SK-N-MC (cell line): Measurements from ENCODE around the gene POLR3E.

ENCODE experiments used
- DNase-seq: peaks from one replicate; pipeline ENCODE4 v3.0.0-alpha.2; 2011; ENCODE audit warnings: low read depth, low spot score
- H3K27ac ChIP-seq: fragments of 200-600 bp; sonication (generic); 2 replicates; pipeline ENCODE4 v1.5.1; 2016; ENCODE audit warnings: mixed run types
- H3K36me3 ChIP-seq: fragments of 200-600 bp; sonication (generic); 2 replicates; pipeline ENCODE4 v1.6.1; 2017; ENCODE audit warnings: antibody characterized with exemption, low read length, mixed read lengths; ENCODE audit not compliant: insufficient read depth
- H3K4me3 ChIP-seq: fragments of 200-600 bp; sonication (generic); 2 replicates; pipeline ENCODE4 v1.5.1; 2016
- H3K9ac ChIP-seq: fragments of 200-600 bp; sonication (generic); 2 replicates; pipeline ENCODE4 v1.8.0; 2017; ENCODE audit warnings: mixed run types, mixed read lengths; ENCODE audit not compliant: insufficient read length
- H3K9me3 ChIP-seq: fragments of 200-600 bp; sonication (generic); 2 replicates; pipeline ENCODE4 v1.6.1; 2017; ENCODE audit warnings: low read depth, mild to moderate bottlenecking, antibody characterized with exemption, low read length, moderate library complexity, mixed read lengths
- EZH2 ChIP-seq: fragments of 200-600 bp; sonication (generic); IDR thresholded peaks from one replicate; pipeline ENCODE4 v1.6.1; 2017; ENCODE audit warnings: antibody characterized with exemption
- FOXP2 ChIP-seq: optimal IDR thresholded peaks from 2 replicates; pipeline ENCODE3; 2011; ENCODE audit warnings: mild to moderate bottlenecking, moderate library complexity; ENCODE audit not compliant: insufficient read depth; ENCODE audit errors: extremely low read length, control extremely low read depth
- POLR2AphosphoS5 ChIP-seq: IDR thresholded peaks from 2 replicates; pipeline ENCODE4 v1.6.1; 2012; ENCODE audit warnings: mild to moderate bottlenecking, low read depth, low read length, borderline replicate concordance

POLR3E gene

GRCh38 chr16:22373662-22374310 lies 76.6 kb downstream of the POLR3E start:
- Histone ChIP-seq H3K9me3 (no peaks in the 10 kb centered on the region), H3K36me3 (no peaks in the 10 kb centered on the region), H3K27ac (no peak overlapping the region; the same call in 1 of the 2 replicates), H3K4me3 (peak overlapping the region; percentile 90), H3K9ac (peak overlapping the region; percentile 86)
- no peak for DNase-seq
- TF ChIP-seq FOXP2 (no peak), EZH2 (no peak), POLR2AphosphoS5 (no peak)

- TF ChIP-seq EZH2: no peak
- peak; percentile 75; the same call in 1 of the 2 replicates for TF ChIP-seq POLR2AphosphoS5
- Histone ChIP-seq H3K36me3 (no peaks in the 10 kb centered on the region), H3K4me3 (peak within 1 kb of the TSS; percentile 90), H3K27ac (no peak within 1 kb of the TSS; the same call in 1 of the 2 replicates), H3K9me3 (no peaks in the 10 kb centered on the region), H3K9ac (peak within 1 kb of the TSS; percentile 86)
- peak; percentile 72 for DNase-seq
Measured at GRCh38 chr16:22374311-22375116, 77.3 kb downstream of the POLR3E start, which contains the start of gene CDR2. TSS of gene CDR2 (minus strand) at chr16:22374619. CDS start at chr16:22374309, 310 bp downstream.

DNA sequence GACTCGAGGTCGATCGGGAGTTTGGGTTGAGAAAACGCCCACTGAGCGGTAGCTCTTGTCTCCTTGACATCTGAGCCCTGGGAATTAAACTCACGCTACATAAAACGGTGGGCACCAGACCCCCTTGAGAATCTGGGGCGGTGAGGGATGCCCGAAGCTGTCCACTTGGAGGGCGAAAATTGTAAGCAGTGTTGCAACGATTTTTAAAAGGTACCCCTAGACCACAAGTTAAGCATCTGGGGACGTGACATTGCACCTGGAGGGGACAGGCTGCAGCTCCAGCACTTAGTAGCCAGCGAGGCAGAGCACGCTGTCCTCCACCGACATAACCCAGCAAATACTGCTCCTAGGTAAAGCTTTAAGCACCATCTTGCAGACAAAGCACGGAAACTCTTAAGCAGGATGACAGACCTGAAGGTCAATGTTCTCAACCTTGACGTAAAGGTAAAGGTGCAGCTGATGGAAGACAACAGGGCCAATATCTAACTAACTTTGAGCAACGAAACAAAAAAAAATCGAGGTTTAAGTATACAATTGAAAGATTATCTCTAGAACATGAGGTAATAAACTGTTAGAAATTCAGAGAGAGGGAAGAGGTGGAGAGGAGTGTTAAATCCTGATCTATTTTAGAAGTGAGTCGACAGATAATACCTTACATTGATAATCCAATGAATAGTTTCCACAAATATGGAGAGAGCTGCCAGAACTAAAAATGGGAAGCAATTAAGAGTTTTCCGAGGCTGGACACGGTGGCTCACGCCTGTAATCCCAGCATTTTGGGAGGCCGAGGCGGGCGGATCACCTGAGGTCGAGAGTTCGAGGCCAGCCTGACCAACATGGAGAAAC lies 78.1 kb downstream of the POLR3E start:
- Histone ChIP-seq H3K27ac (no peak overlapping the region), H3K4me3 (peak overlapping the region; percentile 90), H3K36me3 (no peaks in the 10 kb centered on the region), H3K9me3 (no peaks in the 10 kb centered on the region), H3K9ac (peak overlapping the region; percentile 66)
- DNase-seq: no peak
- TF ChIP-seq EZH2 (no peak), POLR2AphosphoS5 (no peak), FOXP2 (no peak)

DNA sequence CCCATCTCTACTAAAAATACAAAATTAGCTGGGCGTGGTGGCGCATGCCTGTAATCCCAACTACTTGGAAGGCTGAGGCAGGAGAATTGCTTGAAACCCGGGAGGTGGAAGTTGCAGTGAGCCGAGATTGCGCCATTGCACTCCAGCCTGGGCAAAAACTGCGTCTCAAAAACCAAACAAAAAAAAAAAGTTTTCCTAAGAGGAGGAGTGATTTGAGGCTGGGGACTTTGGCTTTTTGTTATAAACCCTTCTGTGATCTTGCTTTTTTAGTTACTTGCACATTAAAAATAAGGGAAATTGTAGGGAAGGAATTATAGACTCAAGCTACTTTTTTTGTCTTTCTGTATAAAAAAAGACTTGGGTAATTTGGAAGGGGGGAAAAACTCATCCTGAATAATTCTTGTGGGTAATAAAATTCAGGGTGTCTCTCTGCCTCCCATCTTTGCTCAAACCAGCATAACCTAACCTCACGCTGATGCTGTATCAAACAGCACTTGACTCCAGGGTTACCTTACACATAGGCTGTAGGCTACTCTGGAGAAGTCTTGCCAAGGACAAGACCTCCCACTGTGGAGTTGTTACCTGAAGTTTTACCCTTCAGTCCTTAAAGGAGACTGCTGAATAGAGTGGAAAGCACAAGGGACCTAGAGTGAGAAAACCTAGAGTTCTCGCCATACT lies 78.9 kb downstream of the POLR3E start:
- H3K9ac ChIP-seq: no peak overlapping the region
- H3K4me3 ChIP-seq: no peak overlapping the region
- no peaks in the 10 kb centered on the region for H3K9me3 ChIP-seq
- no peak for TF ChIP-seq POLR2AphosphoS5
- DNase-seq: no peak
- no peaks in the 10 kb centered on the region for H3K36me3 ChIP-seq
- H3K27ac ChIP-seq: no peak overlapping the region

- Histone ChIP-seq H3K9ac (no peak overlapping the region), H3K4me3 (no peak overlapping the region), H3K27ac (no peak overlapping the region), H3K9me3 (no peaks in the 10 kb centered on the region), H3K36me3 (no peaks in the 10 kb centered on the region)
- TF ChIP-seq FOXP2: no peak
- DNase-seq: no peak
Measured at GRCh38 chr16:22379656-22380055, 82.4 kb downstream of the POLR3E start.

DNA sequence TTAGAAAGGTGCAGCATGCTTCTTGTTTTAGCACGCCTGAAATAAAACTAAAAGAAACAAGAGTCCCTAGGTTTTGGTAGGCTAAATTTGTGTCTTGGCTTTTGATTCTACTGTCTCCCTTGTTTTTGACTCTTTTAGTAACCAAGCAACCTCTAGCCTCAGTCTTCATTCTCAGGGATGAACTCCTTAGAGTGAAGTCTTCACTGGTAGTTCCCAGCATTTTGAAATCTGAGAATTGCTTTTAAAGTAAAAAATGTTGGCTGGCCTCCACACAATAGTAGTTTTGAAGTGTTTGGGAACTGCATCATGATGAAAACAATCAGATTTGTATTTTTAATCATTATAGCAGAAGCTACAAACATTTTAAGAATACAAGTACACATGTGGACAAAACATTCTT lies 83.3 kb downstream of the POLR3E start:
- Histone ChIP-seq H3K4me3 (no peak overlapping the region), H3K9ac (no peak overlapping the region), H3K9me3 (no peaks in the 10 kb centered on the region), H3K27ac (no peak overlapping the region), H3K36me3 (no peaks in the 10 kb centered on the region)
- TF ChIP-seq FOXP2 (no peak), EZH2 (no peak), POLR2AphosphoS5 (no peak)
- DNase-seq: no peak

DNA sequence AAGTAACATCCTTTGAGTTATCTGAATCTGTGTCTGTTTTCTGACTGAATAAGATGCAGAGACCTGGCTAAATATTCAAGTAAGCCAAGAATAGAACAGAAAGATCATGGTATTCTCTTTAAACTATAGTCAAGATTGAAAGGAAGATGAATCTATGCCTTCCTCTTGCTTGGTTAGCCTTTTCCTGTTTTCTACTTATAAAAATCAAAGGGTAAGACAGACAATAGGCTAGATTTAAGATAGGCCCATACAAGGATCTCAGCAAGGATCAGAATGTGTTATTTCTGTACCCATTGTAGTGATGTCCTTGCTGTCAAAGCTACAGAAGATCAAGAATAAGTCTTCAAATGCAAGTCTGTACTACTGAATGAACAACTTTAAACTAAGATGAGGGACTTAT lies 84.2 kb downstream of the POLR3E start:
- Histone ChIP-seq H3K27ac (no peak overlapping the region), H3K4me3 (no peak overlapping the region)
- no peak for TF ChIP-seq EZH2
- TF ChIP-seq POLR2AphosphoS5: no peak
- no peak for TF ChIP-seq FOXP2

GRCh38 chr16:22383827-22384226 lies 86.6 kb downstream of the POLR3E start:
- Histone ChIP-seq H3K27ac (no peak overlapping the region), H3K9me3 (no peaks in the 10 kb centered on the region), H3K4me3 (no peak overlapping the region), H3K9ac (no peak overlapping the region), H3K36me3 (no peaks in the 10 kb centered on the region)
- no peak for DNase-seq
- no peak for TF ChIP-seq EZH2
- TF ChIP-seq FOXP2: no peak
- no peak for TF ChIP-seq POLR2AphosphoS5

More for the DNA sequence above, 84.2 kb downstream of the POLR3E start:
- H3K9ac ChIP-seq: no peak overlapping the region
- H3K9me3 ChIP-seq: no peaks in the 10 kb centered on the region
- no peak for DNase-seq
- H3K36me3 ChIP-seq: no peaks in the 10 kb centered on the region
